ENCODE measurements around the gene PEPD.

GRCh38 chr19:33464010-33464732 is 57.4 kb downstream of the PEPD start:
- TF ChIP-seq ATF3 (IDR thresholded peaks at IDR 0.05), result no peak
- no peak for TF ChIP-seq CTCF (IDR thresholded peaks at IDR 0.05 in 2 of 3, conservative IDR thresholded peaks at IDR 0.05 in 1 of 3; ENCODE audit: borderline replicate concordance in 1 of 3, insufficient read depth in 1 of 3, low read depth in 2 of 3, low read length in 2 of 3)
- TF ChIP-seq POLR2A (IDR thresholded peaks at IDR 0.05; ENCODE audit: borderline replicate concordance, extremely low read depth, insufficient read depth, insufficient read length), result no peak
- TF ChIP-seq ZNF274 (IDR thresholded peaks at IDR 0.05; ENCODE audit: low read depth, low read length), result no peak
- TF ChIP-seq EZH2phosphoT487 (IDR thresholded peaks at IDR 0.05; ENCODE audit: borderline replicate concordance), result no peak
- TF ChIP-seq REST (IDR thresholded peaks at IDR 0.05; ENCODE audit: low read depth), result no peak
- TF ChIP-seq TCF7L2 (IDR thresholded peaks at IDR 0.05; ENCODE audit: borderline replicate concordance, extremely low read depth, insufficient read depth, insufficient read length), result no peak
- TF ChIP-seq ZBTB33 (IDR thresholded peaks at IDR 0.05; ENCODE audit: extremely low read depth, insufficient replicate concordance, low read length), result no peak
- no peak for TF ChIP-seq SIN3A (IDR thresholded peaks at IDR 0.05; ENCODE audit: low read depth)
- no peak for TF ChIP-seq EZH2 (IDR thresholded peaks at IDR 0.05)
- no peak for TF ChIP-seq POLR2AphosphoS5 (IDR thresholded peaks at IDR 0.05; ENCODE audit: low read depth, low read length)
- TF ChIP-seq SP1 (IDR thresholded peaks at IDR 0.05; ENCODE audit: low read depth), result no peak
- TF ChIP-seq RAD21 (IDR thresholded peaks at IDR 0.05; ENCODE audit: low read depth), result no peak
- no peak for TF ChIP-seq FOSL1 (IDR thresholded peaks at IDR 0.05; ENCODE audit: low read depth)

Data from HCT116 (cell line).